Measurements from ENCODE around the gene OPN4.

OPN4 gene

DNA sequence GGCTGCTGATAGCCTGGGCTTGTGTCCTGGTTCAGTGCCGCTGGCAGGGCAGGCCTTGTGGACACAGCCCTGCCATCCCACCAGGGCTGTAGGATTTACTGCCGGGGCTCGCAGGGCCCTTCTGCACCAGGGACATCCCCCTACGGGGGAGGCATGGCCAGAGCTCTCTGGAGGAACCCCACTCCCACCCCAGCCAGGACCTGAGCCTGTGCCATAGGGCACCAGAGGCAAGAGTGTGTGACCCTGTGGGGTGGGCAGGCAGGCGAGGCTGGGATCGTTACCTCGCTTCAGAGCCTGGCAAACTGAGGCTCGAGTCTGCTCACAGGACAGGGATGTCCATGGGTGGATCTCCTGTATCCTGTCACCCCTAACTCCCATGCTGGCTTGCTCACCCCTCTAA, 16.5 kb downstream of the OPN4 start:
- TF ChIP-seq, protein P1, sequence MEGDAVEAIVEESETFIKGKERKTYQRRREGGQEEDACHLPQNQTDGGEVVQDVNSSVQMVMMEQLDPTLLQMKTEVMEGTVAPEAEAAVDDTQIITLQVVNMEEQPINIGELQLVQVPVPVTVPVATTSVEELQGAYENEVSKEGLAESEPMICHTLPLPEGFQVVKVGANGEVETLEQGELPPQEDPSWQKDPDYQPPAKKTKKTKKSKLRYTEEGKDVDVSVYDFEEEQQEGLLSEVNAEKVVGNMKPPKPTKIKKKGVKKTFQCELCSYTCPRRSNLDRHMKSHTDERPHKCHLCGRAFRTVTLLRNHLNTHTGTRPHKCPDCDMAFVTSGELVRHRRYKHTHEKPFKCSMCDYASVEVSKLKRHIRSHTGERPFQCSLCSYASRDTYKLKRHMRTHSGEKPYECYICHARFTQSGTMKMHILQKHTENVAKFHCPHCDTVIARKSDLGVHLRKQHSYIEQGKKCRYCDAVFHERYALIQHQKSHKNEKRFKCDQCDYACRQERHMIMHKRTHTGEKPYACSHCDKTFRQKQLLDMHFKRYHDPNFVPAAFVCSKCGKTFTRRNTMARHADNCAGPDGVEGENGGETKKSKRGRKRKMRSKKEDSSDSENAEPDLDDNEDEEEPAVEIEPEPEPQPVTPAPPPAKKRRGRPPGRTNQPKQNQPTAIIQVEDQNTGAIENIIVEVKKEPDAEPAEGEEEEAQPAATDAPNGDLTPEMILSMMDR (conservative IDR thresholded peaks at IDR 0.05; ENCODE audit: low read depth) = no peak
- DNase-seq (ENCODE audit: low spot score) = no peak
- ChIA-PET POLR2A (ENCODE audit: low non-redundant PET) (no interaction called here), CTCF (no interaction called here)
- H3K27ac ChIP-seq = no peak overlapping the region

DNA sequence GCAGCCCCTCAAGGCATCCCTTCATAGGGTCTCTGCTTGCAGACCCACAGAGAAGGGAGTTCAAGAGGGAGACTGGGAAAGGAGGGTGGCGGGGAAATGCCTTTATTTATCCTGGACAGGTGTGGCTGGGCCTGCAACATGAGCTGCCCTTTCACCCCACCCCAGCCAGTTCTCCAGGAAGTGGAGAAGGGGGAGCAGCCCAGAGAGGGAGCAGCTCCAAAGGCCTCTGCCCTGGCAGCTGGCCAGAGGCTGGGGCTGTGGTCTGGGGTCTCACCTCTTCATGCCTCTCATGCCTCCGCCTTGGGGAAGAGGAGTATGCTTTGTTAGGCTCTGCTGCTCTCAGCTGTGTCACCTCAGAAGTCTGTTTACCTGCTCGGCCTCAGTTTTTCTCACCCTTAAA, 17.1 kb downstream of the OPN4 start:
- DNase-seq (ENCODE audit: low spot score) = no peak
- POLR2A ChIA-PET (ENCODE audit: low non-redundant PET) = no interaction called here
- CTCF ChIA-PET = interaction anchor here (0.6 to 0.8 kb wide), 2 partner anchors 9 to 13 kb away, joined by 3 to 7 read pairs; no protein-coding TSS in a partner anchor
- TF ChIP-seq, protein P1 (conservative IDR thresholded peaks at IDR 0.05; ENCODE audit: low read depth) = no peak
- H3K27ac ChIP-seq = no peak overlapping the region

DNA sequence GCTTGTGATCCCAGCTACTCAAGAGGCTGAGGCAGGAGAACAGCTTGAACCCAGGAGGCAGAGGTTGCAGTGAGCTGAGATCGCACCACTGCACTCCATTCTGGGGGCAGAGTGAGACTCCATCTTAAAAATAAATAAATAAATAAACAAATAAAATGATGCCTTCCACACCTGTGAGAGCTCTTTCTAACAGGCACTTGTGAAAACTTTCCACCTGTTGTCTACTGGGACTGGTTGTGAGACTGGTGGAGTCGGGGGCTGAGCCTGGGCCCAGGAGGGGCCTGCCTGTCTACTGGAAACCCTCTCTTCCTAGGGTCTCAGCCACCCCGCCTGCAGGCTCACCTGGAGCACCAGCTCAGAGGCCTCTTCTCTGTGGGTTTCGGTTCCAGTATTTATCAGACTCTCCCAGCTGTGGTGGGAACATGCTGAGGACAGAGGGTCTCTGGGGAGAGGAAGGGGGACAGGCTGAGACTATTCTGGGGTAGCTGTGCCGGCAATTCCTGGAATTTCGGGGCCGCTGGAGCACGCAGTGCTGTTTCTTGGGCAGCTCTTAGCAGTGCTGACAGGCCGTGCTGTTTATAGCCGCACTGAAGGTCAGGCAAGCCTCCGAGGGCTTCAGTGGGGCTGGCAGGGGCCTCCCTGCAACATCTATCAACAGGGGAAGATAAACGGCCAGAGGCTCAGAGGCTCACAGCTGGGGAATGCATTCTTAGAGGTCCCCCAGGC, 17.8 kb downstream of the OPN4 start:
- POLR2A ChIA-PET (ENCODE audit: low non-redundant PET) = no interaction called here
- DNase-seq (ENCODE audit: low spot score) = no peak
- CTCF ChIA-PET = interaction anchor here (0.6 to 0.8 kb wide), 4 partner anchors 9 to 455 kb away, joined by 3 to 7 read pairs (median 4); no protein-coding TSS in a partner anchor
- TF ChIP-seq, protein P1 (conservative IDR thresholded peaks at IDR 0.05; ENCODE audit: low read depth) = no peak
- H3K27ac ChIP-seq = no peak overlapping the region

DNA sequence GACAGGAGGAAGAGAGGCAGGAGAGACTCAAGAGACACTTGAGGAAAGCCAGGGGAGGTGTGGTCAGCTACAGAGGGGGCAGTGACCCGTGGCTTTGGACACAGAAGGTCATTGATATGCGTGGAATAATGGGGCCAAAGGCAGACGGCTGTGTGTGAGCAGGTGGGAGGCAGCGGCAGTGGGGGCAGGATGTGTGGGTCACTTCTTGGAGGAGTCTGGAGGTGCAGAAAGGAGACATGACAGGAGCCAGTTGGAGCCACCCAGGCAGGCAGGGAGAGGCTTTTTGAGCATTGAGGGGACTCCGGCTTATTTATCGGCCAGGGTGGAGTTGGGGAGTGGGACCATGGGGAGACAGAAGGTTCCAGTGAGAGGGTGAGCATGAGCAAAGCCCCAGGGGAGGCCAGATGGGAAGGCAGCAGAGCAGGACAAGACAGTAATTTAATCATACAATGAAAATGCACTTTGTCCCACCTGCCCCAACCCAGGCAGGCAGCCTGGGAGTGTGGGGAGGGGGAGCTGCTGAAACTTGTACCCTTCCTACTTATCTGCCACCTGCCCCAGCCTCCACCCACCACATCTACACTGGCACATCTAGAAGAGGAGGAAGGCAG, 19.0 kb downstream of the OPN4 start:
- TF ChIP-seq, protein P1 (conservative IDR thresholded peaks at IDR 0.05; ENCODE audit: low read depth) = no peak
- CTCF ChIA-PET = interaction anchor here (0.5 to 1.1 kb wide), 2 partner anchors 67 to 88 kb away, joined by 3 to 4 read pairs; no protein-coding TSS in a partner anchor
- POLR2A ChIA-PET (ENCODE audit: low non-redundant PET) = no interaction called here
- DNase-seq (ENCODE audit: low spot score) = no peak
- H3K27ac ChIP-seq = no peak overlapping the region

DNA sequence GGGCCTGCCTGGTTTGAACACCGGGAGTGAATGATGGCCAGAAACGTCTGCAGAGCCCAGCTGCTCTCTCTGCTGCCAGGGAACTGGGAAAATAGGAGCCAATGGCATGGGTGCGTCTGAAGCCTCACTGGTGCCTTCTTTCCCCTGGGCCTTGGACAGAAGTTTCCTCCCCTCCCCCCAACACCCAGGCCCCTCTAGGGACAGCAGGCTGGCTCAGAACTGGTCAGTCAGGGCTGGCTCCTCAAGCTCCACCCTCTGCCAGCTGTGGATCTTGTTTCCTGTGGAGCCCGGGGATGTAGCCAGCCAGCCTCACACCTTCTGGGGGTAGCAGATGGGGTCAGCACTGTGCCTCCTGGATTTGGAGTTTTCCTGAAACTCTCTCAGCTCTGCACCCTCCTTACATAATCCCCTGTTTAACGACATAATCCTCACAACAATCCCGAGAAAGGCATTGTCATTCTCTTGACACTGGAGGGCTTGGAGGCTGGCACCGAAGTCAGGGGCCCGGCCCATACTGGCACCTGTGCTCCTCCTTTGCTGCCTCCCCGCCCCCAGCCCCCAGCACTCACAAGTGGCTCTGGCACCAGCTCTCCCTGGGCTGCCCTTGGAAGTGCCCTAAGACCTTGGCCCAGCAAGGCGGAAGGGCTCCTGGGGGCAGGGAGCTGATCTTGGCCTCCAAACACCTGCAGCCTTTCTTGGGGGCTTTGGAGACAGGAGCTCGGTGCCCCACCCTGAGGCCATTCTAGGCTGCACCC, 19.7 kb downstream of the OPN4 start:
- CTCF ChIA-PET = interaction anchor here (0.5 to 1.1 kb wide), 4 partner anchors 10 to 134 kb away, joined by 3 to 5 read pairs (median 4); no protein-coding TSS in a partner anchor
- no peak overlapping the region for H3K27ac ChIP-seq
- no peak for DNase-seq (ENCODE audit: low spot score)
- TF ChIP-seq, protein P1 (conservative IDR thresholded peaks at IDR 0.05; ENCODE audit: low read depth) = no peak
- POLR2A ChIA-PET (ENCODE audit: low non-redundant PET) = no interaction called here

DNA sequence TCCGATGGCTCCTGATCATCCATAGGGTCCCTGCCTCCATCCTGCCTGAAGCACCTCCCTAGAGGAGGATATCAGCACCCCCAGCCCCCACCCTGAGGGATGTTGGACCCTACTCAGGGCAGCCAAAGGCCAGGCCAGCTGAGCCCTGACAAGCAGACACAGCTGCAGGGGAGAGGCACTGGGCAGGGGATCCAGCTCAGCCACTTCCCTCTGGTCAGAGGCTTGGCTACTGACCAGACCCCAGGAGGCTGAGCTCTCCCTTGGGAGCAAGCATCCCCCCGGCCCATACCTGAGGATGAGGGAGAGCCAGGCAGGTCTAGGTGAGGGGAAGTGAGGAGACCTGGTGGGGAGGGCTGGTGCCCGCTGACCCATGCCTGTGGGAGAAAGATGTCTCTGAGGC, 20.6 kb downstream of the OPN4 start:
- TF ChIP-seq, protein P1 (conservative IDR thresholded peaks at IDR 0.05; ENCODE audit: low read depth) = no peak

More for the DNA sequence above, 20.6 kb downstream of the OPN4 start:
- H3K27ac ChIP-seq = no peak overlapping the region
- ChIA-PET POLR2A (ENCODE audit: low non-redundant PET) (no interaction called here), CTCF (interaction anchor here (0.5 to 1.0 kb wide), 2 partner anchors 9 to 204 kb away, joined by 3 to 4 read pairs; no protein-coding TSS in a partner anchor)
- no peak for DNase-seq (ENCODE audit: low spot score)

All from RWPE1 (cell line).